Peyer's patch (tissue), 4 donors: ENCODE results near the gene ARMH4. TPM values are rescaled to one million over a fixed set of nuclear protein-coding genes. Genes with fewer than 3 reads are reported as not detected.

Experiments used
- DNase-seq, 3 donors: peaks; one replicate each; pipeline ENCODE4 v3.0.0-alpha.2; 2017 to 2019
- H3K27ac ChIP-seq, 4 donors: fragments of 200-600 bp; sonication (generic); one replicate each; pipeline ENCODE4 v1.5.1; 2016 to 2019
- H3K27me3 ChIP-seq, 2 donors: fragments of 200-600 bp; sonication (generic); one replicate each; pipeline ENCODE4 v1.5.1; 2019
- H3K36me3 ChIP-seq, 3 donors: fragments of 200-600 bp; sonication (generic); one replicate each; pipeline ENCODE4 v1.5.1; 2016 to 2019
- H3K4me1 ChIP-seq, 4 donors: fragments of 200-600 bp; sonication (generic); one replicate each; pipeline ENCODE4 v1.5.1; 2016 to 2019
- H3K4me3 ChIP-seq, 4 donors: fragments of 200-600 bp; sonication (generic); 1 replicate in 3 of 4; 2 replicates in 1 of 4; pipeline ENCODE4 v1.5.1; 2016 to 2019; ENCODE audit warnings: mild to moderate bottlenecking in 1 of 4
- H3K9me3 ChIP-seq, 4 donors: fragments of 200-600 bp; sonication (generic); one replicate each; pipeline ENCODE4 v1.5.1; 2016 to 2019; ENCODE audit warnings: mild to moderate bottlenecking in 1 of 4
- POLR2A ChIP-seq, 2 donors: fragments of 450-650 bp; IDR thresholded peaks; one replicate each; pipeline ENCODE4 v1.5.1; 2017; ENCODE audit warnings: antibody characterized with exemption in 2 of 2, mild to moderate bottlenecking in 2 of 2, moderate library complexity in 2 of 2
- total RNA-seq, 4 donors: library from RNA; depleted of rRNA; stranded (reverse); fragments of >200 nt; gene quantifications; one replicate each; pipeline ENCODE4 v1.1.0, GENCODE V29; 2016
- TF ChIP-seq, protein P1 (sequence below), 6 experiments: fragments of 450-650 bp in 4 of 6; fragments of 200-600 bp in 2 of 6; sonication (generic) in 1 of 6; IDR thresholded peaks; one replicate each; pipeline ENCODE4 v1.5.1; 2017 to 2019; ENCODE audit warnings: antibody characterized with exemption in 6 of 6, mild to moderate bottlenecking in 3 of 6, moderate library complexity in 1 of 6

Gene ARMH4
- total RNA-seq, 4 donors from 2014 or later, result 0.18 to 3.2 (median 1.4) TPM

- Histone ChIP-seq H3K4me1 (no peaks in the 10 kb centered on the region), H3K27me3 (no peaks in the 10 kb centered on the region), H3K27ac (no peak overlapping the region), H3K4me3 (no peak overlapping the region), H3K36me3 (no peaks in the 10 kb centered on the region), H3K9me3 (no peaks in the 10 kb centered on the region)
- TF ChIP-seq, protein P1, sequence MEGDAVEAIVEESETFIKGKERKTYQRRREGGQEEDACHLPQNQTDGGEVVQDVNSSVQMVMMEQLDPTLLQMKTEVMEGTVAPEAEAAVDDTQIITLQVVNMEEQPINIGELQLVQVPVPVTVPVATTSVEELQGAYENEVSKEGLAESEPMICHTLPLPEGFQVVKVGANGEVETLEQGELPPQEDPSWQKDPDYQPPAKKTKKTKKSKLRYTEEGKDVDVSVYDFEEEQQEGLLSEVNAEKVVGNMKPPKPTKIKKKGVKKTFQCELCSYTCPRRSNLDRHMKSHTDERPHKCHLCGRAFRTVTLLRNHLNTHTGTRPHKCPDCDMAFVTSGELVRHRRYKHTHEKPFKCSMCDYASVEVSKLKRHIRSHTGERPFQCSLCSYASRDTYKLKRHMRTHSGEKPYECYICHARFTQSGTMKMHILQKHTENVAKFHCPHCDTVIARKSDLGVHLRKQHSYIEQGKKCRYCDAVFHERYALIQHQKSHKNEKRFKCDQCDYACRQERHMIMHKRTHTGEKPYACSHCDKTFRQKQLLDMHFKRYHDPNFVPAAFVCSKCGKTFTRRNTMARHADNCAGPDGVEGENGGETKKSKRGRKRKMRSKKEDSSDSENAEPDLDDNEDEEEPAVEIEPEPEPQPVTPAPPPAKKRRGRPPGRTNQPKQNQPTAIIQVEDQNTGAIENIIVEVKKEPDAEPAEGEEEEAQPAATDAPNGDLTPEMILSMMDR (IDR thresholded peaks at IDR 0.05), result no peak
- TF ChIP-seq POLR2A (IDR thresholded peaks at IDR 0.05), result no peak
- no peak for DNase-seq
These were observed 45.0 kb downstream of the ARMH4 start for GRCh38 chr14:58107041-58107440.

- H3K4me1 ChIP-seq, result no peaks in the 10 kb centered on the region
- no peak overlapping the region for H3K27ac ChIP-seq
- H3K36me3 ChIP-seq, result no peaks in the 10 kb centered on the region
- no peaks in the 10 kb centered on the region for H3K27me3 ChIP-seq
- no peaks in the 10 kb centered on the region for H3K9me3 ChIP-seq
- no peak overlapping the region for H3K4me3 ChIP-seq
- no peak for DNase-seq
- TF ChIP-seq POLR2A (IDR thresholded peaks at IDR 0.05), result no peak
- TF ChIP-seq, protein P1 (IDR thresholded peaks at IDR 0.05), result no peak
These were observed 45.6 kb downstream of the ARMH4 start for GRCh38 chr14:58106446-58106845.

- Histone ChIP-seq H3K4me3 (no peak overlapping the region), H3K27me3 (no peaks in the 10 kb centered on the region), H3K9me3 (no peaks in the 10 kb centered on the region), H3K36me3 (no peaks in the 10 kb centered on the region), H3K27ac (no peak overlapping the region), H3K4me1 (no peaks in the 10 kb centered on the region)
- no peak for DNase-seq
- TF ChIP-seq POLR2A (IDR thresholded peaks at IDR 0.05), result no peak
- TF ChIP-seq, protein P1 (IDR thresholded peaks at IDR 0.05), result no peak
These were observed 47.2 kb downstream of the ARMH4 start for GRCh38 chr14:58104808-58105207.

DNA sequence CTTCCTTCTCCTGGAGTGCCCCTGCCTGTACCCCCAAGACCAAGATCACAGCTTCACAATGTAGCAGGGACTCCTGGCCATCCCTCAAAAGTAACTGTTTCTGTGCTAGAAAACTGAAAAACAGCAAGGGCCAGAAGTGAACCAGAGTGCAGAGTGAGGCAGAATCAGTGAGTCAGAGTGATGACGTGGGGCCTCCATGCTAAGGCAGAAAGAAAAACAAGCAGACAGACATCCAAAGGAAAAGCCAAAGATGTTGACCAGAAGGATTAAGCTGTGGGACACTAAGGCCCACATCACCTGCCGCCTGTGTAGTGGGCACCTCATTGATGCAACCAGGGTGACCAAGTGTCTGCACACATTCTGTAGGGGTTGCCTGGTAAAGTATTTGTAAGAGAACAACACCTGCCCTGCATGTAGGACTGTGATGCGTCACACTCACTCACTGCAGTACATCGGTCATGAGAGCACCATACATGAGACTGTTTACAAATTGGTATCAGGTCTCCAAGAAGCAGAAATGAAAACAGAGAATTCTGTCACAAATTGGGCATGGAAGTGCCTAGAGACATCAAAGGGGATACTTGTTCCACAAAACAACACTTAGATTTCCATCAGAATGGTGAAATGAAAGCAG lies 51.2 kb downstream of the ARMH4 start:
- Histone ChIP-seq H3K36me3 (no peaks in the 10 kb centered on the region), H3K27ac (no peak overlapping the region), H3K4me3 (no peak overlapping the region), H3K27me3 (no peaks in the 10 kb centered on the region), H3K4me1 (no peaks in the 10 kb centered on the region), H3K9me3 (no peaks in the 10 kb centered on the region)
- TF ChIP-seq POLR2A (IDR thresholded peaks at IDR 0.05), result no peak
- DNase-seq, result no peak

DNA sequence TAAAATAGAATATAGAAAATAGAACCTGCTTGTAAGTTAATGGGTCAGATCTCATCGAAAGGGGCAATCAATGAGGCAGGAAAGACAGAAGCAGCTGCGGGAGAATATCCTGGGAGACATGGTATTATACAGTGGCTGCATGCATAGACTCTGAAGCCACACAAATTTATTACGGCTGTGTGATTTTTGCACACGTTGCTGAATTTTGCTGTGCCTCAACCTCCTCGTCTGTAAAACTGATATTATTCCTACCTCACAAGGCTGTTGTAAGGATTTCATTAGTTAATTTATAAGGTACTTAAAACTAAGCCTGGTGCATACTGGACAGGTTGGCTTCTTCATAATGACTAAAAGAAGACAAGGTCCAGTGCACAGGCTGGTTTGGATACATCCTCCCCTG lies 52.3 kb downstream of the ARMH4 start:
- Histone ChIP-seq H3K27me3 (no peaks in the 10 kb centered on the region), H3K9me3 (no peaks in the 10 kb centered on the region), H3K27ac (no peak overlapping the region), H3K36me3 (no peaks in the 10 kb centered on the region), H3K4me1 (no peaks in the 10 kb centered on the region), H3K4me3 (no peak overlapping the region)
- no peak for DNase-seq
- TF ChIP-seq, protein P1 (IDR thresholded peaks at IDR 0.05), result no peak
- no peak for TF ChIP-seq POLR2A (IDR thresholded peaks at IDR 0.05)

DNA sequence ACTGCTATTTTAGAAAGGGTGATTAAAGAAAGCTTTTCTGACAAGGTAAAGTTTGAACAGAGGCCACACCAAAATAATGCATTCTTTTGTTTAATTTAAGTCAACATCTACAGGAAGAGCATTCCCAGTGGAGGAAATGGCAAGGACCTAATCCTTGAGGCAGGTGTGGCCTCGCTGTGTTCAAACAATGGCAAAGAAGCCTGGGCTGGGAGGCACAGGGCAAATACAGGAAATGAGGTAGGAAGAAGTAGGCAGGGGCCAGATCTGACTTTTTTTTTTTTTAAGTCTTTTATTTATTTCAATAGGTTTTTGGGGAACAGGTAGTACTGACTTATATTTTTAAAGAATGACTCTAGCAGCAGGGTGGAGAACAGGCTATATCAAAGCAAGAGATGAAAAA lies 53.5 kb downstream of the ARMH4 start:
- Histone ChIP-seq H3K27ac (peak overlapping the region in 1 of 4 donors; percentile 15), H3K27me3 (no peaks in the 10 kb centered on the region), H3K4me1 (no peaks in the 10 kb centered on the region), H3K4me3 (no peak overlapping the region), H3K36me3 (no peaks in the 10 kb centered on the region), H3K9me3 (no peaks in the 10 kb centered on the region)
- DNase-seq, result no peak
- no peak for TF ChIP-seq POLR2A (IDR thresholded peaks at IDR 0.05)
- TF ChIP-seq, protein P1 (IDR thresholded peaks at IDR 0.05), result peak in 1 of 6 experiments; percentile 6
